GM21367 (cell line): ENCODE measurements around the gene STMP1.
"Not testable (repeated sequence)": the region's sequence is repeated elsewhere in the genome, so short reads cannot be mapped to it uniquely, and the experiment has no call there.

Experiments
- ATAC-seq: cut with Tn5 transposase; IDR thresholded peaks from one replicate; pipeline ENCODE4 v1.9.1; 2021; ENCODE audit not compliant: unreplicated experiment

Gene STMP1

DNA sequence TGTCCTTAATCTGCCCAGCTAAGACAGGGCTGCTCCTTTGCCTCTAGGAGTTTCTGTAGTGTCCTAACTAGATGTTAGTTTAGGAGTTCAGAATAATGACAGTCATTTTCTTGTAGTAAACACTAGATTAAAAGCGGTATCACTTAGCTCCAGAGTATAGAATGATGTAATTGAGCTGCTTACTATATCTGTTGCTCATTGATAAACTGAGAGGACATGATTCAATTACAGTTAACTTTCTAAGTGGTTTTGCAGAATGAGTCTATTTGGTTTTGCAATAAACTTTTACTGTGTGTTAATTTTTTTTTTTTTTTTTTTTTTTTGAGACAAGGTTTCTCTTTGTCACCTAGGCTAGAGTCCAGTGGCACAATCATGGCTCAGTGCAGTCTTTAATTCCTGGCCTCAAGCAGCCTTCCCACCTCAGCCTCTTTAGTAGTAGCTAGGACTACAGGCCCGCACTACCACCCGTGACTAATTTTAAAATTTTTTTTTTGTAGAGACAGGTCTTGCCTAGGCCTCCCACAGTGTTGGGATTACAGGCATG lies 1.8 kb downstream of the STMP1 start:
- ATAC-seq = no peak

DNA sequence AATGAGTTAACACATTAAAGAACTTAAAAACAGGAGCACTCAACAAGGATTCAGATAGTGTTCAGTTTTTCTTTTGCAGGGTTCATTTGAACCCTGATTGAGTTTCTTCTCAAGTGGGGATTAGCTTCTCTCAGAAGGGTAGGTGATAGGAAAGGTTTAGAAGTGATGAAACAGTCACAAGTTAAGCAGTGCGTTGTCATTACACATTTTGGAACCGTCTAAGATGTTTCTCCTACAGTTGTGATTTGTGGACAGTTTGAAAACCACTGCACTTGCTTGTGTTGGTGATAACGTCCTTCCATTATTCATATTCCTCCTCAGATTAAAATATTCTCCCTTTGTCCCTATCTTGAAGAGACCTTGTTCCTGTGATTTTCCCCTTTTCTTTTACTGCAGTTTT lies 2.7 kb downstream of the STMP1 start:
- no peak for ATAC-seq

GRCh38 chr7:135666156-135666555 lies 3.8 kb downstream of the STMP1 start:
- ATAC-seq = no peak

GRCh38 chr7:135666846-135667245 lies 4.5 kb downstream of the STMP1 start:
- ATAC-seq = no peak

GRCh38 chr7:135667626-135668025 lies 5.3 kb downstream of the STMP1 start:
- ATAC-seq = not testable (repeated sequence)

GRCh38 chr7:135668852-135669395 lies 6.6 kb downstream of the STMP1 start:
- not testable (repeated sequence) for ATAC-seq

DNA sequence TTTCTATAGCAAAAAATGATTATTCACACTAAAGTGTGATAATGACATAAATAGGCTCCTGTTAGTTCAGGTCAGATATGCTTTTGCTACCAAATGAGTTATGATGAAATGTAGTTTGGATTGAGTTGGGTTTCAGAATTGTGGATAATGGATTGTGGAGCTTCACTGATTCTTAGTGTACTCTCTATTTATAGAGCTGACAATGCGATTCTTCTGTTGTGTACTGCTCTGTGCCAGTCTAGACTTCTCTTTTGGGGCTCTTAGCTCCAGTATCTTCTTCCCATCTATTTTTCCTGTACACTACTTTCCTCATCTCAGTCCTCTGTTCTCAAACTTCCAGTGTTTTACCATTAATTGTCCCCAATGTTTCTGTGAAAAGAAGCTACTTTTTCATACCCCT lies 7.5 kb downstream of the STMP1 start:
- no peak for ATAC-seq

DNA sequence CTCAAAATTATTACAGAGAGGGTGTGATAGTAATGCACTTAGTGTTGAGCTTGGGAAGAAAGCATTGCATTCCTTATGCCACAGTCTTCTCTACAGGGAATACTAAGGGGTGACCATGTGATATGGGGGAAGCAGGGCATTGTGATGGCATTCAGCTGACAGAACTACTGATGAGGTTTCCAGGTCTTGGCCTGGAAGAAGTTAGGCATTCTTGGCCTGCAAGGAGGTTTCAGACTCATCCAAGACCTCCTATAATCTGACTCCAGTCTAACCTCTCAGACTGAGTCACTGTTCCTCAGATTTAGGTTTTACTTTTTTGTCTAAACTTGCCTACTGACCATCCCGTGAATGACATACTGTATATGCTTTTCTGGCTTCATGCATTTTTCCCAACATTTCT lies 7.9 kb downstream of the STMP1 start:
- ATAC-seq = no peak

GRCh38 chr7:135672560-135673359 lies 10.4 kb downstream of the STMP1 start:
- ATAC-seq = peak; percentile 80

DNA sequence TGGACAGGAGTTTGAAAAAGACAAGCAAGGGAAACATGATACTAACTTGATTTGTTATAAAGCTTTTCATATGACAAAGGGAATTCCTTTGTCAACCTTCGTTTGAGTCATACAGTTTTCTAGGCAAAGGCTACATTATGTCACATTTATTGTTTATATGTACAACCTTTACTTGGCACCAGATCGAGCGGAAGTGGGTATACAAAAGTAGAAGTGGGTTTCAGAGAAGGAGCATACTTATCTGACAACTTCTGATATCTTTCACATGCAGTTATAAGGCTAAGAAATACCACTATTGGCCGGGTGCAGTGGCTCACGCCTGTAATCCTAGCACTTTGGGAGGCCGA lies 11.0 kb downstream of the STMP1 start:
- ATAC-seq = no peak

DNA sequence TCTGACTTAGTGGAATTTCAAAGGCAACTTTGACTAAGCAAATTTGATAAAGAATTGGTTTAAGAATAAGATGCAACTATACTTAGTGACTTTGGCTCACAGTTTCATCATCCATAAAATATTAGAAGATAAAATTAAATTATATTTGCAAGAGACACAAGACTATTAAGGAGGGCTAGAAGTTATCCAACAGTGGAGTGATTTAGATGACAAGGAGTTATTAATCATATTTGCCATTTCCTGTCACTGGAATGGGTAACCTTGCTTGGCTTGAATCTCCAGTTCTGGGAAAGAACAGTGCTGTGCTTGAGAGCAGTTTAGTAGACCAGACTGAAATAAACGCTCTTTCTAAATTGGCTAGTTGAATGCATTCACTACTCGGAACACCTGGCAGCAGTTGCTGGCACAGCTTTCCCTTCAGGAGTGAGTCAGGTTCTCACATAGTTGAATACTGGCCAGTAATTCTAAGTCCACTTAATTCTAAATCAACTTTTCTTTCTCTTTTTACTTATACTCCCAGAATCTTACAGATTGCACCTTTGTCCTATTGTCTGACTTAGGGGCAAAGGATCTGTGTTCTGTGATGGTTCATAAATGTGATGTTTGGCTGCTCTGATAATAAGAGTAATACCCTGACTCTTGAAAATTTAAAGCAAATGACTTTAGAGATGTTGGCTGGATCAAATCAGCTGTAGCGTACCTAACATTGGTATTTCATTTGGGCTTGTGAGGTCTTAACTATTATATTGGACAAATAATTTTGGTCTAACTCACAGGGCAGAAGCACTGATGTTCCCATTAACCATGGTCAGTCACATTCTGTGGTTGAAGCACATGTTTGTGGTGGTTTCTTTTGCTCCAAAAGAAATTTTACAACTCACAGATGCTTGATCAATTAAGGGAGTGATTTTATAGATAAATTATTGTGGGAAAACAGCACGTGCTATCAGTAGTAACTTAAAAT lies 16.6 kb downstream of the STMP1 start:
- no peak for ATAC-seq

DNA sequence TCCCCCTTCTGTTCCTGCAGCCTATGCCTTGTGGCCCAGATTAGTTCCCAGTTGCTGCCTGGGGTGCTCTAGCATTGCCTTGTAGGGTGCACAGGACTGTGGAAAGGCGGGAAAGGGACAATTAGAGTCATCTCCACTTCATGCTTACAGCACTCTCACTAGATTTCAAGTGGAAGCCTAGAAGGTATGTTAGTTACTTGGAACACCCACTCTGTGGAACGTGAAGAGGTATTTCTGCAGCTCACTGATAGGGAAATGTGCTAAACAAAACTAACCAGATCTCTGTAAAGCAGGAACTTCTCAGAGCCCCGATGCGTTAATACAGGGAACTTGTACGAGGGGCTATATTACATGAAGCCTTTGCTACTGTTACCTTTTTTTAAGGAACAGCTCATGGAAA lies 19.4 kb downstream of the STMP1 start:
- no peak for ATAC-seq

GRCh38 chr7:135682191-135682590 lies 19.9 kb downstream of the STMP1 start:
- ATAC-seq = no peak

DNA sequence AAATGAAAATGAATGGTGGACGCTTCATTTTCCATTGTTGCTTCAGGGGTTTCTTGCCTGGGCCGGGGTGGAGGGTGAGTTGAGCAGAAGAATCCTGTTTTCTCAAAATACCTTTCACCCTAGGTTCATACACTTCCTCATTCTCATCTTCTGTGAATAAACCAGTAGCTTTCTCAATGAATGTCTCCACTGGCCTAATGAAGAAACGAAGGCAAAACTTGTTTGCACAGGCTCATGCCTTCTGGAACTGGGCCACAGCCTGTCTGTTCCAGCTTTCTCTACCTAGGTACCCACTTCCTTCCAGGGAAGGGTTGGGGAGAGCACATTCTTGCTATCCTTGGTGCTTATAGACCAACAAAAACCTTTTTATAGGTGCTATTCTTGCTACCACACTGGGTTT lies 21.3 kb downstream of the STMP1 start:
- ATAC-seq = no peak

DNA sequence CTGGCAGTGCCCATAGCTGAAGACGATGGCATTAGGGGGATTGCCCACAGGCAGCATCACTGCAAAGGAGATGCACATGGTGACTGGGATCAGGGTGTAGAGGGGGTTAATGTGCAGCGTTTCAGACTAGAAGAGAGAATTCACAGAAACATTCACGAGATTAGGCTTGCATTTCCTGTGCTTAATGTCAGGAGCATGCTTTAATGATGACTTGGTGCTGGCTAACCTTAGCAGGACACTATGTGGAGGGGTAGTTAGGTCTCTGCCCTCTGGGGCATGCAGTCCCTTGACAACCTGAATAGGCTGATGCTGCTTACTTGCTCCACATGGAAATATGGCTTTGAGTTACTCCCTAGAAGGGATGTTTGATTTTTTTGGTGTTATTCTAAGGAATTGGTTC lies 21.8 kb downstream of the STMP1 start:
- no peak for ATAC-seq

DNA sequence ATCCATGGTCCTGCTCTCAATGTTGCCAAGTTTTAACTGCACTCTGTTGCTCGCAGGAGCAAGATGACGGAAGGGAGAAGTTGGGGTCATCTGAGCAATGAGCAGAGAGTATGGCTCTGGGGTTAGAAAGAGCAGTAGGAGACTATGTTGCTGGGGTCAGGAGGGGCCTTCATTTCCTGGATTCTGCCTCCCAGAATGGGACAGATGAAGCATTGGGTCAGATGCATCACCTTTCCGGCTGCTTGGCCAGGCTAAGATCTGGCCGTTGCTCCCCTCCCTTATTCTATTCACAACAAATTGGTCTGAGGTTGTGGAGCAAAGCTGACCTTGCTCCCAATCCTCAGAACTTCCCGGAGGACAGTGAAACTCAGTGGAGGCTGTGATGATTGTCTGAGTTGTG lies 22.4 kb downstream of the STMP1 start:
- no peak for ATAC-seq

- no peak for ATAC-seq
Measured at GRCh38 chr7:135685306-135686084, 23.2 kb downstream of the STMP1 start.

DNA sequence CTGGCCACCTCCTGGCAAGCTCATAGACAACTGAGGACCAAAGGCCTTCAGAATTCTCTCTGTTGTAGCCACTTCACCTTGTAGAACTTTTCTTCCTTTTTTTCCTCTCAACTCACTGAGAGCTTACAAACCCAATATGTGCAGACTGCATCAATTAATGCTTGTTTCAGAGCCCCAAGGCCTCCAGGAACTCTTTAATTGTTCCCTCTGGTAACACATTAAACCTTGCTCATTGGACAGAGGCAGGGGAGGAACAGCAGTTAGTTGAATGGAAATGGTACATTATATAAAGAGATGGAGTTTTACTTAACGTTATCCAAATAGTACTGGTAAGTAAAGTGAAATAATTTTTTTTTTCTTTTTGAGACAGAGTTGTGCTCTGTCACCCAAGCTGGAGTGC lies 25.2 kb downstream of the STMP1 start:
- ATAC-seq = no peak

GRCh38 chr7:135690566-135690965 lies 28.3 kb downstream of the STMP1 start:
- ATAC-seq = no peak

DNA sequence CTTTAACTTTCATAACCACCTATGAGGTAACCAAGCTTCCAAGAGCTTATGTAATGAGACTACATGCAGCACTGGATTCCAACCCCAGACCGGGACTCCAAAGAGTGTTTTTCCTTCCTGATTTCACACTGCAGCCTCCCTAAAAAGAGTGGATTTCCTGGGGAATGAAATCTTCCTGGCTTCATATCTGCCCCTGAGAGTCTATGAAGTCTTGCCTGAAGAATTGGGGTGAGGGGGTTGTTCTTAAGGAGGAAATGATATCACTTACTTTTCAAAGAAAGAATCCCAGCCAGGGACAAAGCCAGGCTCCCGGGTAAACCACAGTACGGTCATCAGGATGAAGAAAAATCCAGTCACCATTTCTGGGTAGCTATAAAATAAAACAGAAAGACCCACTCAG lies 29.7 kb downstream of the STMP1 start:
- ATAC-seq = no peak

GRCh38 chr7:135692606-135693005 lies 30.3 kb downstream of the STMP1 start:
- not testable (repeated sequence) for ATAC-seq
